Ascending aorta (tissue), 2 donors: ENCODE data around the gene DHRS3. TPM values are rescaled to one million over a fixed set of nuclear protein-coding genes. Genes with fewer than 3 reads are reported as not detected.

Source experiments
- DNase-seq, 2 donors: peaks; one replicate each; pipeline ENCODE4 v3.0.0-alpha.2; 2019; ENCODE audit warnings: low spot score in 2 of 2
- H3K27ac ChIP-seq, 2 donors: fragments of 200-600 bp; sonication (generic); one replicate each; pipeline ENCODE4 v1.5.1; 2016 to 2017; ENCODE audit warnings: mild to moderate bottlenecking in 1 of 2
- H3K27me3 ChIP-seq: fragments of 200-600 bp; sonication (generic); one replicate; pipeline ENCODE4 v1.5.1; 2017
- H3K36me3 ChIP-seq, 2 donors: fragments of 200-600 bp; sonication (generic); one replicate each; pipeline ENCODE4 v1.5.1; 2016
- H3K4me1 ChIP-seq, 2 donors: fragments of 200-600 bp; sonication (generic); one replicate each; pipeline ENCODE4 v1.5.1; 2016 to 2017; ENCODE audit warnings: mild to moderate bottlenecking in 1 of 2
- H3K4me3 ChIP-seq, 2 donors: fragments of 200-600 bp; sonication (generic); one replicate each; pipeline ENCODE4 v1.5.1; 2016 to 2017; ENCODE audit warnings: mild to moderate bottlenecking in 1 of 2
- H3K9me3 ChIP-seq, 2 donors: fragments of 200-600 bp; sonication (generic); one replicate each; pipeline ENCODE4 v1.5.1; 2016
- intact Hi-C: fragments of 100-400 bp; cut with DNase I; formaldehyde crosslinking; loops from one replicate; pipeline ENCODE4 v1.15.1; 2023
- total RNA-seq: library from RNA; depleted of rRNA; stranded (reverse); fragments of >200 nt; gene quantifications from one replicate; pipeline ENCODE4 v1.1.0, GENCODE V29; 2016
- TF ChIP-seq, protein P1 (sequence below), 3 experiments: fragments of 200-600 bp in 2 of 3; fragments of 450-650 bp in 1 of 3; sonication (generic) in 2 of 3; IDR thresholded peaks; one replicate each; pipeline ENCODE4 v1.5.1; 2016 to 2019; ENCODE audit warnings: antibody characterized with exemption in 3 of 3, mild to moderate bottlenecking in 1 of 3, moderate library complexity in 1 of 3

Gene DHRS3
- total RNA-seq, 1 donor from 2014 or later, result 39.4 TPM

DNA sequence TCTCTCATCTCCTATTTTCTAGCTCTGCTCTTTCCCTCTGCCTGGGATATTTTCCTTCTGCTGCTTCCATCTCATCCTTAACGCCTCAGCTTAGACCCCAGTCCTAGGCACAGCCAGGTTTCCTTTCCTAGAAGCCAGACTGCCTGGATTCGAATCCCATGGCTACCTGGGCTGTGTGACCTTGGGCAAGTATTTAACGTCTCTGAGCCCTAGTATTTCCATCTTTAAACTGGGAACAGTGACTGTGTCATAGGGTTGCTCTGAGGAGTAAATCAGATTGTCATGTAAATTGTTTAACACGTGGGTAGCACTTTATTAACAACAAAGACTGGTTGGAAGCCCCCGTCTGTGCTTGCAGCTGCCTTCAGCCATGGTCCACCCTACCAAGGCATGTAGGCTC lies 18.4 kb downstream of the DHRS3 start:
- no peak for DNase-seq
- intact Hi-C loops, result loop anchor here (5.0 kb wide), 2 partner anchors 162 to 192 kb away; no protein-coding TSS in a partner anchor
- TF ChIP-seq, protein P1, sequence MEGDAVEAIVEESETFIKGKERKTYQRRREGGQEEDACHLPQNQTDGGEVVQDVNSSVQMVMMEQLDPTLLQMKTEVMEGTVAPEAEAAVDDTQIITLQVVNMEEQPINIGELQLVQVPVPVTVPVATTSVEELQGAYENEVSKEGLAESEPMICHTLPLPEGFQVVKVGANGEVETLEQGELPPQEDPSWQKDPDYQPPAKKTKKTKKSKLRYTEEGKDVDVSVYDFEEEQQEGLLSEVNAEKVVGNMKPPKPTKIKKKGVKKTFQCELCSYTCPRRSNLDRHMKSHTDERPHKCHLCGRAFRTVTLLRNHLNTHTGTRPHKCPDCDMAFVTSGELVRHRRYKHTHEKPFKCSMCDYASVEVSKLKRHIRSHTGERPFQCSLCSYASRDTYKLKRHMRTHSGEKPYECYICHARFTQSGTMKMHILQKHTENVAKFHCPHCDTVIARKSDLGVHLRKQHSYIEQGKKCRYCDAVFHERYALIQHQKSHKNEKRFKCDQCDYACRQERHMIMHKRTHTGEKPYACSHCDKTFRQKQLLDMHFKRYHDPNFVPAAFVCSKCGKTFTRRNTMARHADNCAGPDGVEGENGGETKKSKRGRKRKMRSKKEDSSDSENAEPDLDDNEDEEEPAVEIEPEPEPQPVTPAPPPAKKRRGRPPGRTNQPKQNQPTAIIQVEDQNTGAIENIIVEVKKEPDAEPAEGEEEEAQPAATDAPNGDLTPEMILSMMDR (IDR thresholded peaks at IDR 0.05), result no peak
- Histone ChIP-seq H3K36me3 (no peaks in the 10 kb centered on the region), H3K4me3 (peak overlapping the region in 1 of 2 donors; percentile 19), H3K9me3 (no peaks in the 10 kb centered on the region), H3K27me3 (no peaks in the 10 kb centered on the region), H3K4me1 (peaks cover 44 to 82% of the 10 kb centered on the region in 2 donors), H3K27ac (peak overlapping the region; percentile 96)

DNA sequence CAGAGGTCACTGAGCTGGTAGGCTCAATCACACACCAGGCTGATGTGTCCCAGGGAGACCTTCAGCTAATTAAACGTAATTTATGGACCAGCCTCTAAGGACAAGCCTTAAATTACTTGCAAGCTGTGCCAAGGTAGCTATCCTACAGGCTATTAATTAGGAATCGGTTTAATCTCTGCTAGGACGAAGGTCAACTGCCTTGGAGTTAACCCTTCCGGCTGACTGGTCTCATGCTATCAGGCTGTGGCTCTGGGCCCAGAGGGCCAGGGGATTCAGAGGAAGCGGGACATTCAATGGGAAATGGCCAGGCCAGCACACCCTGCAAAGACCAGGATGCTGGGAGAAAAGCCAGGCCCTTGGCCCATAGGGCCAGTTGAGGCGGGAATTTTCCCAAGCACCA lies 19.0 kb downstream of the DHRS3 start:
- Histone ChIP-seq H3K36me3 (no peaks in the 10 kb centered on the region), H3K27me3 (no peaks in the 10 kb centered on the region), H3K4me3 (no peak overlapping the region), H3K9me3 (no peaks in the 10 kb centered on the region), H3K27ac (peak overlapping the region; percentile 96), H3K4me1 (peaks cover 51 to 82% of the 10 kb centered on the region in 2 donors)
- TF ChIP-seq, protein P1 (IDR thresholded peaks at IDR 0.05), result no peak
- intact Hi-C loops, result loop anchor here (5.0 kb wide), 2 partner anchors 162 to 192 kb away; no protein-coding TSS in a partner anchor
- DNase-seq, result no peak

DNA sequence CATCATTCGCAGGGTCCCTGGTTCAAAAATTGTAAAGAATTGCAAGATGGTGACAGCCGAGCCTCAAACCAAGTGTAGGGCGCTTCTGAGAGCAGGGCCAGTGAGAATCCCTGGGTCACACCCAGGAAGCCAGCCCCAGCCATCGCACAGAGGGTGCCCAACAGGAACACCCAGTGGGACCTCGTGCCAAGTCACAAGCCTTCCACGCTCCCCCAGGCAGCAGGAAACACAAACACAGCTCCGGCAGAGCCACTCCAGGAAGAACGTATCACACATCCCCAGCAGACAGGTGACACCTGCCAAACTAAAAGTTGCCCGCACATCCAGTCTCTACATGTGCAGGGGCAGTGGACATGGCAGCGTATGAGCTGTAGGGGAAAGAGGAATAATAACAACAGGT lies 20.2 kb downstream of the DHRS3 start:
- intact Hi-C loops, result loop anchor here (2.0 to 5.0 kb wide), 3 partner anchors 41 to 190 kb away; no protein-coding TSS in a partner anchor
- no peaks in the 10 kb centered on the region for H3K9me3 ChIP-seq
- no peaks in the 10 kb centered on the region for H3K27me3 ChIP-seq
- DNase-seq, result no peak
- H3K4me1 ChIP-seq, result peaks cover 48 to 83% of the 10 kb centered on the region in 2 donors
- H3K4me3 ChIP-seq, result peak overlapping the region in 1 of 2 donors; percentile 10
- TF ChIP-seq, protein P1 (IDR thresholded peaks at IDR 0.05), result no peak
- no peaks in the 10 kb centered on the region for H3K36me3 ChIP-seq
- peak overlapping the region; percentile 96 for H3K27ac ChIP-seq

DNA sequence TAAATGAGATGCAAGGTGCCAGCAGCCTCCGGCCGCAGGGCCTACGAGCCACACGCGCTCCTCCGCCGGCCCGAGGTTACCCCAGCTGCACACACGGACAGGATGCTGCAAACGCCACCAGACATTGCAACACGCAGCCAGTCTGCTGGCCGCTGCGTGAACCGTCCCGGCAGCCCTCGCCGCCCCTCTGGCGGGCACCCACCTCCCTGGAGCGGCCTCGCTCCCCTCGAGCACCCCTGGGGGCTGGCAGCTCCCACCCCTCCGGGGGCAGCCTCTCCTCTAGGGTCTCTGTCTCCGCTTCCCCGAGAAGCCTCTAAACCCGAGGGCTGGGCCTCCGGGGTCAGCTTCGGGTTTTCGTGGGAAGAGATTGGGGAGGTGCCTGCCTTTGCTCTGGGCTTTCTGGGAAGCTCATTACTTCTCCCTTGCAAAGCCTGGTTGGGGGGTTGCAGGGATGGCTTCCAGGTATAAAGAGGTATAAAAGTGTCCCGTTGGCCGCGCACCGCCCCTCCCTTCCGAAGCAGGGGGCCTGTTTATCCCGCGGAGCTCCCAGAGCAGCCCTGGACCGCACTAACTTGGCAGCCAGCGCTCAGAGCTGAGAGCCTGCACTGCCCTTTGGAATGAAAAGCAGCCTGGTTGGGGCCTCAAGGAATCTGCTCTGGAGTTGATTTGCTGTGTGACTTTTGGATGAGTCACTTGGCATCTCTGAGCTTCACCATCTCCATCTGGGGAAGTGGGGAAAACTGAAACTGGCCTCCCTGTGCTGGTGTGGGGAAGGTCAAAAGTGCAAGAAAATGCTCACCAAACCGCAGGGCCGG lies 21.8 kb downstream of the DHRS3 start:
- H3K27ac ChIP-seq, result peak overlapping the region; percentile 96
- peak; percentile 93 to 96 for DNase-seq
- H3K4me3 ChIP-seq, result peak overlapping the region; percentile 52 to 63
- H3K36me3 ChIP-seq, result peaks cover 0 to 4% of the 10 kb centered on the region in 2 donors
- H3K4me1 ChIP-seq, result peaks cover 43 to 70% of the 10 kb centered on the region in 2 donors
- no peaks in the 10 kb centered on the region for H3K27me3 ChIP-seq
- TF ChIP-seq, protein P1 (IDR thresholded peaks at IDR 0.05), result no peak
- intact Hi-C loops, result loop anchor here (1.0 to 5.0 kb wide), 4 partner anchors 22 to 189 kb away; partner anchors contain the start of gene DHRS3
- no peaks in the 10 kb centered on the region for H3K9me3 ChIP-seq

DNA sequence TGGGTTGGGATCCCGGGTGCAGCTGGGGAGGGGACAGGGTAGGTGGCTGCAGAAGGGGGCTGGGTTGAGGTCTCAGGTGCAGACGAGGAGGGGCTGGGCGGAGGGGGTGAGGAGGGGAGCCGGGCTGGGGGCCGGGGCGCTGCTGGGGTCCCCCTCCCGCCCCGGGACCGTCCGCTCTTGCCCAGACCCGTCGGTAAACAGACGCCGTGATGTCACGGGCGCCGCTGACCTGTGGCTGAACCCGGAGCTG lies 22.3 kb downstream of the DHRS3 start:
- Histone ChIP-seq H3K9me3 (no peaks in the 10 kb centered on the region), H3K27me3 (no peaks in the 10 kb centered on the region), H3K27ac (peak overlapping the region; percentile 96), H3K4me1 (peaks cover 43 to 70% of the 10 kb centered on the region in 2 donors), H3K4me3 (peak overlapping the region; percentile 52 to 63), H3K36me3 (peaks cover 0 to 4% of the 10 kb centered on the region in 2 donors)
- TF ChIP-seq, protein P1 (IDR thresholded peaks at IDR 0.05), result no peak
- no peak for DNase-seq
- intact Hi-C loops, result loop anchor here (1.0 to 5.0 kb wide), 4 partner anchors 23 to 188 kb away; partner anchors contain the start of gene DHRS3
